ENCODE results near the gene ZC3H4.

DNA sequence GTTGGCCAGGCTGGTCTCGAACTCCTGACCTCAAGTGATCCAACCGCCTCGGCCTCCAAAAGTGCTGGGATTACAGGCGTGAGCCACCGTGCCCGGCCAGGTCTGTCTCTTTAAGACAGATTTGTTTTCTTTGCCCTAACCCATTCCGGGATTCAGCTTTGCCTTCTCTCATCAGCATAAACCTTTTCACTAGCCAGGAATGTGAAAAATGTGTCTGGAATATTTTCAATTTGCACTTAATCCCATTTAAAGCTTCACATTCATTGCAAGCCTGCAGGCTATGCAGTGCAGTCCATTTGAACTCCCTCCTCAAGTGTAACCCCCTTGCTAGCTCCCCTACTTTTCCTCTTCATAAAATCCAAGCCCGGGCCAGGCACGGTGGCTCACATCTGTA lies 64.3 kb downstream of the ZC3H4 start:
- no peak for TF ChIP-seq POLR2A (IDR thresholded peaks at IDR 0.05)
- TF ChIP-seq, protein P1, sequence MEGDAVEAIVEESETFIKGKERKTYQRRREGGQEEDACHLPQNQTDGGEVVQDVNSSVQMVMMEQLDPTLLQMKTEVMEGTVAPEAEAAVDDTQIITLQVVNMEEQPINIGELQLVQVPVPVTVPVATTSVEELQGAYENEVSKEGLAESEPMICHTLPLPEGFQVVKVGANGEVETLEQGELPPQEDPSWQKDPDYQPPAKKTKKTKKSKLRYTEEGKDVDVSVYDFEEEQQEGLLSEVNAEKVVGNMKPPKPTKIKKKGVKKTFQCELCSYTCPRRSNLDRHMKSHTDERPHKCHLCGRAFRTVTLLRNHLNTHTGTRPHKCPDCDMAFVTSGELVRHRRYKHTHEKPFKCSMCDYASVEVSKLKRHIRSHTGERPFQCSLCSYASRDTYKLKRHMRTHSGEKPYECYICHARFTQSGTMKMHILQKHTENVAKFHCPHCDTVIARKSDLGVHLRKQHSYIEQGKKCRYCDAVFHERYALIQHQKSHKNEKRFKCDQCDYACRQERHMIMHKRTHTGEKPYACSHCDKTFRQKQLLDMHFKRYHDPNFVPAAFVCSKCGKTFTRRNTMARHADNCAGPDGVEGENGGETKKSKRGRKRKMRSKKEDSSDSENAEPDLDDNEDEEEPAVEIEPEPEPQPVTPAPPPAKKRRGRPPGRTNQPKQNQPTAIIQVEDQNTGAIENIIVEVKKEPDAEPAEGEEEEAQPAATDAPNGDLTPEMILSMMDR (IDR thresholded peaks at IDR 0.05) = no peak
- no peak for TF ChIP-seq EP300 (IDR thresholded peaks at IDR 0.05)

All from tibial nerve (tissue), 4 donors.